Measurements from ENCODE around the gene PTH. TPM values are rescaled to one million over a fixed set of nuclear protein-coding genes. Genes with fewer than 3 reads are reported as not detected.

PTH gene
- total and polyA plus RNA-seq, 2 of the 8 experiments (the other 6 are each of a cell fraction or from before 2014, with no cell fraction given), result not detected

DNA sequence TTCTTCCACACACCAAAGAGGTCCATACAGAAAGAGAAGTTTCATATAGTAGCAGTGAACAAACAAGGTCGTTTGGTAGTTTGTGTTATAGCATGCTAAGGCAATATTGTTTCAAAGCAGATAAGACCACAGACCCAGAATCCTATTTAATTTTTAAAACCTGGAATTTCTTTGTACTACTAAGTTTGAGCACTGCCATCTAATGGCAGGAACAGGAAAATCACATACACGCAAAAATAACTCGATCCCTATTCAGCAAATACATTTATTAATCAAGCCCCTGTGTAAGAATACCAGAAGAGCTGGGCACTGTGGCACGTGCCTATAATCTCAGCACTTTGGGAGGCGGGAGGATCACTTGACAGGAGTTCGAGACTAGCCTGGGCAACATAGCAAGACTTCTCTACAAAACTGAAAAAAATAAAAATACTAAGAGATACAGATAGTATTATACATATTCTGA lies 29.9 kb downstream of the PTH start (continued):
- TF ChIP-seq, protein P1, sequence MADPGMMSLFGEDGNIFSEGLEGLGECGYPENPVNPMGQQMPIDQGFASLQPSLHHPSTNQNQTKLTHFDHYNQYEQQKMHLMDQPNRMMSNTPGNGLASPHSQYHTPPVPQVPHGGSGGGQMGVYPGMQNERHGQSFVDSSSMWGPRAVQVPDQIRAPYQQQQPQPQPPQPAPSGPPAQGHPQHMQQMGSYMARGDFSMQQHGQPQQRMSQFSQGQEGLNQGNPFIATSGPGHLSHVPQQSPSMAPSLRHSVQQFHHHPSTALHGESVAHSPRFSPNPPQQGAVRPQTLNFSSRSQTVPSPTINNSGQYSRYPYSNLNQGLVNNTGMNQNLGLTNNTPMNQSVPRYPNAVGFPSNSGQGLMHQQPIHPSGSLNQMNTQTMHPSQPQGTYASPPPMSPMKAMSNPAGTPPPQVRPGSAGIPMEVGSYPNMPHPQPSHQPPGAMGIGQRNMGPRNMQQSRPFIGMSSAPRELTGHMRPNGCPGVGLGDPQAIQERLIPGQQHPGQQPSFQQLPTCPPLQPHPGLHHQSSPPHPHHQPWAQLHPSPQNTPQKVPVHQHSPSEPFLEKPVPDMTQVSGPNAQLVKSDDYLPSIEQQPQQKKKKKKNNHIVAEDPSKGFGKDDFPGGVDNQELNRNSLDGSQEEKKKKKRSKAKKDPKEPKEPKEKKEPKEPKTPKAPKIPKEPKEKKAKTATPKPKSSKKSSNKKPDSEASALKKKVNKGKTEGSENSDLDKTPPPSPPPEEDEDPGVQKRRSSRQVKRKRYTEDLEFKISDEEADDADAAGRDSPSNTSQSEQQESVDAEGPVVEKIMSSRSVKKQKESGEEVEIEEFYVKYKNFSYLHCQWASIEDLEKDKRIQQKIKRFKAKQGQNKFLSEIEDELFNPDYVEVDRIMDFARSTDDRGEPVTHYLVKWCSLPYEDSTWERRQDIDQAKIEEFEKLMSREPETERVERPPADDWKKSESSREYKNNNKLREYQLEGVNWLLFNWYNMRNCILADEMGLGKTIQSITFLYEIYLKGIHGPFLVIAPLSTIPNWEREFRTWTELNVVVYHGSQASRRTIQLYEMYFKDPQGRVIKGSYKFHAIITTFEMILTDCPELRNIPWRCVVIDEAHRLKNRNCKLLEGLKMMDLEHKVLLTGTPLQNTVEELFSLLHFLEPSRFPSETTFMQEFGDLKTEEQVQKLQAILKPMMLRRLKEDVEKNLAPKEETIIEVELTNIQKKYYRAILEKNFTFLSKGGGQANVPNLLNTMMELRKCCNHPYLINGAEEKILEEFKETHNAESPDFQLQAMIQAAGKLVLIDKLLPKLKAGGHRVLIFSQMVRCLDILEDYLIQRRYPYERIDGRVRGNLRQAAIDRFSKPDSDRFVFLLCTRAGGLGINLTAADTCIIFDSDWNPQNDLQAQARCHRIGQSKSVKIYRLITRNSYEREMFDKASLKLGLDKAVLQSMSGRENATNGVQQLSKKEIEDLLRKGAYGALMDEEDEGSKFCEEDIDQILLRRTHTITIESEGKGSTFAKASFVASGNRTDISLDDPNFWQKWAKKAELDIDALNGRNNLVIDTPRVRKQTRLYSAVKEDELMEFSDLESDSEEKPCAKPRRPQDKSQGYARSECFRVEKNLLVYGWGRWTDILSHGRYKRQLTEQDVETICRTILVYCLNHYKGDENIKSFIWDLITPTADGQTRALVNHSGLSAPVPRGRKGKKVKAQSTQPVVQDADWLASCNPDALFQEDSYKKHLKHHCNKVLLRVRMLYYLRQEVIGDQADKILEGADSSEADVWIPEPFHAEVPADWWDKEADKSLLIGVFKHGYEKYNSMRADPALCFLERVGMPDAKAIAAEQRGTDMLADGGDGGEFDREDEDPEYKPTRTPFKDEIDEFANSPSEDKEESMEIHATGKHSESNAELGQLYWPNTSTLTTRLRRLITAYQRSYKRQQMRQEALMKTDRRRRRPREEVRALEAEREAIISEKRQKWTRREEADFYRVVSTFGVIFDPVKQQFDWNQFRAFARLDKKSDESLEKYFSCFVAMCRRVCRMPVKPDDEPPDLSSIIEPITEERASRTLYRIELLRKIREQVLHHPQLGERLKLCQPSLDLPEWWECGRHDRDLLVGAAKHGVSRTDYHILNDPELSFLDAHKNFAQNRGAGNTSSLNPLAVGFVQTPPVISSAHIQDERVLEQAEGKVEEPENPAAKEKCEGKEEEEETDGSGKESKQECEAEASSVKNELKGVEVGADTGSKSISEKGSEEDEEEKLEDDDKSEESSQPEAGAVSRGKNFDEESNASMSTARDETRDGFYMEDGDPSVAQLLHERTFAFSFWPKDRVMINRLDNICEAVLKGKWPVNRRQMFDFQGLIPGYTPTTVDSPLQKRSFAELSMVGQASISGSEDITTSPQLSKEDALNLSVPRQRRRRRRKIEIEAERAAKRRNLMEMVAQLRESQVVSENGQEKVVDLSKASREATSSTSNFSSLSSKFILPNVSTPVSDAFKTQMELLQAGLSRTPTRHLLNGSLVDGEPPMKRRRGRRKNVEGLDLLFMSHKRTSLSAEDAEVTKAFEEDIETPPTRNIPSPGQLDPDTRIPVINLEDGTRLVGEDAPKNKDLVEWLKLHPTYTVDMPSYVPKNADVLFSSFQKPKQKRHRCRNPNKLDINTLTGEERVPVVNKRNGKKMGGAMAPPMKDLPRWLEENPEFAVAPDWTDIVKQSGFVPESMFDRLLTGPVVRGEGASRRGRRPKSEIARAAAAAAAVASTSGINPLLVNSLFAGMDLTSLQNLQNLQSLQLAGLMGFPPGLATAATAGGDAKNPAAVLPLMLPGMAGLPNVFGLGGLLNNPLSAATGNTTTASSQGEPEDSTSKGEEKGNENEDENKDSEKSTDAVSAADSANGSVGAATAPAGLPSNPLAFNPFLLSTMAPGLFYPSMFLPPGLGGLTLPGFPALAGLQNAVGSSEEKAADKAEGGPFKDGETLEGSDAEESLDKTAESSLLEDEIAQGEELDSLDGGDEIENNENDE (IDR thresholded peaks at IDR 0.05; ENCODE audit: insufficient replicate concordance, low read length), result no peak
- TF ChIP-seq RAD21 (IDR thresholded peaks at IDR 0.05 in 1 of 2, conservative IDR thresholded peaks at IDR 0.05 in 1 of 2; ENCODE audit: low read depth in 2 of 2, low read length in 2 of 2), result peak; percentile 20; a peak in 3 of 4 replicates
- TF ChIP-seq, protein P2, sequence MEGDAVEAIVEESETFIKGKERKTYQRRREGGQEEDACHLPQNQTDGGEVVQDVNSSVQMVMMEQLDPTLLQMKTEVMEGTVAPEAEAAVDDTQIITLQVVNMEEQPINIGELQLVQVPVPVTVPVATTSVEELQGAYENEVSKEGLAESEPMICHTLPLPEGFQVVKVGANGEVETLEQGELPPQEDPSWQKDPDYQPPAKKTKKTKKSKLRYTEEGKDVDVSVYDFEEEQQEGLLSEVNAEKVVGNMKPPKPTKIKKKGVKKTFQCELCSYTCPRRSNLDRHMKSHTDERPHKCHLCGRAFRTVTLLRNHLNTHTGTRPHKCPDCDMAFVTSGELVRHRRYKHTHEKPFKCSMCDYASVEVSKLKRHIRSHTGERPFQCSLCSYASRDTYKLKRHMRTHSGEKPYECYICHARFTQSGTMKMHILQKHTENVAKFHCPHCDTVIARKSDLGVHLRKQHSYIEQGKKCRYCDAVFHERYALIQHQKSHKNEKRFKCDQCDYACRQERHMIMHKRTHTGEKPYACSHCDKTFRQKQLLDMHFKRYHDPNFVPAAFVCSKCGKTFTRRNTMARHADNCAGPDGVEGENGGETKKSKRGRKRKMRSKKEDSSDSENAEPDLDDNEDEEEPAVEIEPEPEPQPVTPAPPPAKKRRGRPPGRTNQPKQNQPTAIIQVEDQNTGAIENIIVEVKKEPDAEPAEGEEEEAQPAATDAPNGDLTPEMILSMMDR (IDR thresholded peaks at IDR 0.05; ENCODE audit: control extremely low read depth in 1 of 3, insufficient read depth in 1 of 3, low read depth in 1 of 3, low read length in 3 of 3), result peak in 2 of 3 experiments; percentile 12 to 22; a peak in 2 of 4 replicates
- no peak for TF ChIP-seq SIN3A (conservative IDR thresholded peaks at IDR 0.05 in 1 of 2, IDR thresholded peaks at IDR 0.05 in 1 of 2; ENCODE audit: low read depth in 1 of 2, low read length in 2 of 2)
- TF ChIP-seq PHF8 (conservative IDR thresholded peaks at IDR 0.05; ENCODE audit: low read depth, low read length), result no peak
- no peak for TF ChIP-seq GTF2F1 (IDR thresholded peaks at IDR 0.05; ENCODE audit: borderline replicate concordance, low read depth, low read length)

Measured in H1 (cell line).